Epithelial cell of prostate (primary cell): ENCODE results near the gene EXO1.
"Not testable (repeated sequence)": the region's sequence is repeated elsewhere in the genome, so short reads cannot be mapped to it uniquely, and the experiment has no call there.

Source experiments
- DNase-seq: peaks from one replicate; pipeline ENCODE4 v3.0.0-alpha.2; 2011; ENCODE audit warnings: low read depth, low spot score
- H3K27ac ChIP-seq: fragments of 450-650 bp; 2 replicates; pipeline ENCODE4 v1.5.1; 2017; ENCODE audit warnings: mild to moderate bottlenecking

Gene EXO1

DNA sequence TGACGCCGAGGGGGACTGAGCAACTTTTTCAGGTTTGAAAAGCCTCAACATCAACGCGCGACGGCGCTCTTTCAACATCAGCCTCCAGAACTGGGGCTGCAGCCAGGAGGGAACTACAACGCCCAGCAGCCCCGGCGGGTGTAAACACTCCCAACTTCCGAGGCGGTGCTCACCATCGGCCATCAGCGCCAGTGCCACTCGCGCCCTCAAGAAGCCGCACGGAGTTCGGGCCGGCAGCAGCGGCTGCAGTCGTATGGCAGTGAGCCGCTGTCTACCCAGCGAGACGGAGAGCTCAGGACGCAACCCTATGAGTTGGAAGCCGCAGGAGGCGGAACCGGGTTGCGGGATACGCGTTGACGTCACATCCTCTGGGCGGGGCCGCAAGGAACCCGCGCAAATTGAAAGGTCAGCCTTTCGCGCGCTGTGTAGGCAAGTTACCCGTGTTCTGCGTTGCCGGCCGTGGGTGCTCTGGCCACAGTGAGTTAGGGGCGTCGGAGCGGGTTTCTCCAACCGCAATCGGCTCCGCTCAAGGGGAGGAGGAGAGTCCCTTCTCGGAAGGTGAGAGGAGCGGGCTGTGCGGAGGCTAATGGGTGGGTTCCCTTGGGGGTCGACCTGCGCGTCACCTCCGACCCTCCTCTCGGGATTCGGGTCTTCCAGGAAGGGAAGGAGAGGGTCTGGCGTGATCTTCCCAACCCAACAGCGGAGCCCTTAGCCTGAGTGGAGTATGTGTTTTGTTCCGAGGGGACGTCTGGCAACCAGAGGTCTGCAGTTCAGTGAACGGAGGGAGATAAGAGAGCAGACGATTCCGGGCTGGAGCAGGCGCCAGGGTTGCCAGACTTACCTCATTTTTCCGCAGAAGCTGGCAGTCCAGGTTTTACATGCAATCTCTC is at the start of gene EXO1:
TSS of gene EXO1 (plus strand) at position 409 of the 890 bp plus-strand sequence. CDS start 2,222 bp downstream, outside the sequence.
- peak within 1 kb of the TSS; percentile 96 for H3K27ac ChIP-seq
- peak; percentile 41 for DNase-seq

DNA sequence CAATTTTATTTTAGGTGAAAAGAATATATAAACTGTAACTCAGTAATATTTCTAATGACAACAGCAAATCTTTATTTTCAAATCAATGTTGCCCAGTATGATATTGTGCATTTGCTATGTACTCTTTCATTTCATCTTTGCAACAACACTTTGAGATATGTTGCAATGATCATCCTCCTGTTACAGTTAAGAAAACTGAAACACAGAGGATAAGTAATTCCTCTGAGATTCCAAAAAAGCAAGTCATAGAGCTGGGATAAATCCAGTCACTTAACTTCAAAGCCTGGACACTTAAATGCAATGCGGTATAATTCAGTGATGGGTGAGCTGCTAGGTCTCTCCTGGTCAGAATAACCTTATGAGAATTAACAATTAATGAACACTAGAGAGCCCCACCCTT is 48.6 kb upstream of the EXO1 start:
- DNase-seq = no peak
- no peak overlapping the region for H3K27ac ChIP-seq

DNA sequence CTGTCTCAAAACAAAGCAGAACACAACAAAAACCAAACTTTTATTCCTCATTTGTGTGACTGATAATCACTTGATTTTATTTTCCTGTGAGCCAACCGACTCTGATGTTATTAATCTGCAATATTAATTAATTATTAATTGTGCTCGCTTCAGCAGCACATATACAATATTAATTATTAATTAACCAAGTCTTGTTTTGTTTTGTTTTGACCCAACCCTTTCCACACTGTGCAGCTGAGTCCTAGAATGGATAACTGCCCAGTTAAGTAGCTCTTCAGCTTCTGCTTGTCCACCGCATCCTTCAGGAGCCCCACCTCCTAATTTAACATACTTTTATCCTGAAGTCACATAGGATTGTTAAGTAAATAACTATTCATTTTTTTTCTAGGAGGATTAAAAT is 47.4 kb upstream of the EXO1 start:
- H3K27ac ChIP-seq = no peak overlapping the region
- DNase-seq = no peak

DNA sequence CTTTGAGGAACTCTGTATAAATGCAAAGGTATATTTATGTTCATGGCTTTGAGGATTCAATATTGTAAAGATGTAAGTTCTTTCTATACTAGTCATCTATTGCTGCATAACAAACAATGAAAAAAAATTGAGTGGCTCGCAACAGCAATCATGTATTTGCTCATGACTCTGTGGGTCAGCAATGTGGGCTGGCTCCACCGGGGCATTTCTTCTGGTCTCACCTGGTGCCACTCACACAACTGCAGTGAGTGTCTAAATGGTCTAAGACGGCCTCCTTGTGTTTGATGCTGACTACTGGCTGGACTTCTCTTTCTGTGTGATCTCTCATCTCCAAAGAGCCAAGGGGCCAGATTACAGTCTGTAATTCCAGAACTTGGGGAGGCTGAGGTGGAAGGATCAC is 45.1 kb upstream of the EXO1 start:
- DNase-seq = no peak
- H3K27ac ChIP-seq = peak overlapping the region; percentile 35

DNA sequence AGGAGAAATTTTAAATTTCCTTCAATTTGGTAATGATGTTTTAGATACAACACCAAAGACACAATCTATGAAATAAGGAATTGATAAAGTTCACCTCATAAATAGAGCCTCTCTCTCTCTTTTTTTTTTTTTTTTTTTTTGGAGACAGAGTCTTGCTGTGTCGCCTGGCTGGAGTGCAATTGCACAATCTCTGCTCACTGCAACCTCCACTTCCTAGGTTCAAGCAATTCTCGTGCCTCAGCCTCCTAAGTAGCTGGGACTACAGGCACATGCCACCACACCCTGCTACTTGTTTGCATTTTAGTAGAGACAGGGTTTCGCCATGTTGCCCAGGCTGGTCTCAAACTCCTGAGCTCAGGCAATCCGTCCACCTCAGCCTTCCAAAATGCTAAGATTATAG is 43.3 kb upstream of the EXO1 start:
- H3K27ac ChIP-seq, DNase-seq: not testable (repeated sequence)

DNA sequence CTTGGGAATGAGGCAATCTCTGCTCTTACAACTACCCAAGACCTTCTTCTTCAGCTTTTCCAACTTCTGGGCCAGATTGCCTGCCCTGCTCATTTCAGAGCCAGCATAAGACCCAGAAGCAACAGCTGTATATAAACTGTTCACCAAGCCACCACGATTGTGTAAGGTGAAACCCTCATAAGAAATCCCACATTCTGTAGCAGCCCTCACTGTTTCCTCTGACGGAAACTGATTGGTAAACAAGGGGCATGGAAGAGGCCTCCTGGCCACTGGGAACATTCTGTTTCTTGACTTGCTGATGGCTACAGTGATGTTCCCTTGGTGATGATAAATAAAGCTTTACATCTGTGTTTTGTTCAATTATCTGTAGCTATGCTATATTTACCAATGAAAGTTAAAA is 39.7 kb upstream of the EXO1 start:
- no peak for DNase-seq

DNA sequence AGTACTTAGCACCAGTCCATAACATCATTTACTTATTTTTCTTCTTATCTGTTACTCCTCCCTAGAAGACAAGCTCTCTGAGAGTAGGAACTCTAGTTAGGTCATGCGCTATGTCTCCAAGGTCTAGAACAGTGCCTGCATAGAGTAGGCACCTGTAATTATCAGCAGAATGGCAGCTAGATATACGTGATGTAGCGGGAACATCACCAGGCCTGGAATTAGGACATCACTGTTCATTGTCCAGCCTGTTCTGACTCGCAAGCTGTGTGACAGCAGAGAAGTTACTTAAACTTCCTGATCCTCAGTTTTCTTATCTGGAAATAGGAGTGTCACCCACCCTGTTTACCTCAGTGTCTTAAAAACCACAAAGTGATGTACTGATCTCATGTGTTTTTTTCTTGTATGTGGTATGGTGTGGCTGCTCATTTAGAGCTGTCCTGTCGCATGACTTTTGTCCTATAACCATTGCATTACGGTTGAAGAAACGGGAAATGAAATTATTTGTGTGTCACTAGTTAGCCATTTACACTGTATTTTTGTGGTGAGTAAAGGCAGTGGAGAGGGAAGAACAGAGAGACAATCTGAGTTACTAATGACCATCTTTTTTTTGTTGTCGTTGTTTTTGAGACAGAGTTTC is 37.1 kb upstream of the EXO1 start:
- DNase-seq = no peak
- H3K27ac ChIP-seq = no peak overlapping the region

More for the DNA sequence above, 39.7 kb upstream of the EXO1 start:
- H3K27ac ChIP-seq = no peak overlapping the region

DNA sequence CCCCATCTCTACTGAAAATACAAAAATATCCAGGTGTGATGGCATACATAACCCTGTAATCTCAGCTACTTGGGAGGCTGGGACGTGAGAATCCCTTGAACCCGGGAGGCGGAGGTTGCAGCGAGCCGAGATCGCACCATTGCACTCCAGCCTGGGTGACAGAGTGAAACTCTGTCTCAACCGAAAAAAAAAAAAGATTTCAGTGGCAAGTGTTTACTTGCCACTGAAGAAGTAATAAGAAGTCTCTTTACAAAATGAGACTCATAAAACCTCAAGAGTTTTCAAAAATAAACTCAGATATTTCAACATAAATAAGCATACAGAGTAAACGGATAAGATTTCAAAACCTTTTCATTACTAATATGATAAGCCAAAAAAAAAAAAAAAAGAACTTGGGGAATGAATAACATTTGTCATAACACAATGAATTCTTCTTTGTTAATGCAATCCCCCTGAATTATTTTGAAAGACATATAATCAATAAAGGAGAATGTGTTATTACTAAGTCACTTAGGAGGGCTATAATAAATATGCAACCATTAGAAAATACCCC is 34.2 kb upstream of the EXO1 start:
- DNase-seq = no peak
- H3K27ac ChIP-seq = no peak overlapping the region

DNA sequence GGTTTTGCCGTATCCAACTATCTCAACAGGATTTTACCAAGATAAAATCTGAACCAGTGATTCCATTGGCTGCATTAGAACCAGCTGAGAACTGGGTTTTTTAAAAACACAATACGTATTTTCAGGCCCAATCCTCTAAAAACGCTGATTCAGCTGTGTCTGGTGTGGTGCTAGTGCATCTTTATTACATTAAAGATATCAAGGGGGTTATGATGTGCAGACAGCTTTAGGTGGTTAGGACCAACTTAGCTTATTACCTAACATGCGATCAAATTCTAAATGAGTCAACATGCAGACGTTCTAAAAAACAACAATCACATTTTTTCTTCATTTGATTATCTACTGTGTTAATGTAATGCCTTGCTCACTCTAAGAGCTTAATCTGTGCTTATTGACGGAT is 32.0 kb upstream of the EXO1 start:
- H3K27ac ChIP-seq = no peak overlapping the region
- DNase-seq = no peak

DNA sequence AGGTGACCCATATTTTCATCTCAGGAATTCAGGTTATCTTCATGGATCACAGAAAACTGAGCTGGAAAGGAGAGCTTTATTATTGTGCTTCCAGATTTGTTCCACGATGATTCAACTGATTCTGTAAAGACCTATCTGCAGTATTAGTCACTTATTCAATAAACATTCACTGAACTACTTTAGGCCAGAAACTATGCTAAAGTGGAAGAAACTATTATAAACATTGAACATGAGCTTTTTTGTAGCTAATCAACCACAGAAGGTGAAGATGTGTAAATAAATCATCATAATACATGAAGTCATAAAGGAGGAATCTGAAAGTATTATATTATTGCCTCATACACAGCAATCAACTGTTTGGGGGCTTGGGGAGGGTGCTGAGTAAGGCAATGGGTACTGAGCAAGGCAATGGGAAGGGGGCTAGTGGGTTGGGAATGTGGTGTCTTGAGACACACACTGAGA is 30.6 kb upstream of the EXO1 start:
- DNase-seq = no peak

DNA sequence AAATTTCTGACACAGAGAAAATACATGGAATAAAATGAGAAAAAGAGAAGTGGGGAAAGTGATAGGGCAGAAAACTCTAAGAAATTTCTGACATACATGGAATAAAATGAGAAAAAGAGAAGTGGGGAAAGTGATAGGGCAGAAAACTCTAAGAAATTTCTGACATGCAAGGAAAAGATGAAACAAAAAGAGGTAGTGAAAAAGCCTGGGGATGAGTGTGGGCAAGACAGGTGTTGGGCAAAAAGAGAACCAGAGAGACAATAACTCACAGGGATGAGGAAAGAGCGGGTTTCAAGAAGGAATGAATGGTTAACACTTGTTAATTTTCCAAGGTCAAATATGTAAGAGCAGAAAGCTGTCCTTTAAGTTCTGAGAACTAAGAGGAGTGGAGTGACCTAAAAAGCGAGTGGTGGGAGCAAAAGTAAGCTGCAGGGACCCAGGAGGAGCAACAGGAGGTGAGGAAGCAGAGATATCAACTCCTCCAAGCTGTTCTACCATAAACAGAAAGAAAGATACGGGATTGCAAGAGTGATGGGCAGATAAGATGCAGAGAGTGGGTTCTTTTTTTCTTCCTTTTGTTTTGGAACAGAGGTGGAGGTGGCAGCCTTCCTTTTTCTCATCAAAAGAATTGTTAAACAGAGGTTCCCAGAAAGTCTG is 29.9 kb upstream of the EXO1 start:
- H3K27ac ChIP-seq = no peak overlapping the region
- no peak for DNase-seq

More for the DNA sequence above, 30.6 kb upstream of the EXO1 start:
- H3K27ac ChIP-seq = no peak overlapping the region

DNA sequence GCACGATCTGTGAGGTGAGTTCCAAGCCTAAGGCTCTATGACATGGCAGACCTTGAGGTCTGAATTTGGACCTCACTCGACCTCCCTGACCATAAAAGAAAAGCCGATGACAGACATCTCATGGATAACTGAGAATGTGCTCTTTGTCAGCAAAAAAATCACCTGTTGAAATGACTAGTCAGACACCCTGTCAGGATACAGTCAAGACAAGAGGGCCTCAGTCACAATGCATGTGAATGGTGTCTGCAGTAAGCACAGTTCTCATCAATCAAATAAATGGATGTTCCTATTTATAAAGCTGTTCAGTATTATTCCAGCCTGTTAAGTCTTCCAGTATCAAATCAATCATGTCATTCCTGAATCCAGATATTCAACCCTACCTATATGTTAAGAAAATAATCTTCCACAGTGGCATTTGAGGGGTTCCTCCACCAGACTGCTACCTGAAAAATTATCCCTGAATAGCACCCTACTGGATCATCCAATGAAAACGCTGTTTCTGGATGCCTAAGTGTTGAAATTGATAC is 28.6 kb upstream of the EXO1 start:
- DNase-seq = no peak
- H3K27ac ChIP-seq = no peak overlapping the region

DNA sequence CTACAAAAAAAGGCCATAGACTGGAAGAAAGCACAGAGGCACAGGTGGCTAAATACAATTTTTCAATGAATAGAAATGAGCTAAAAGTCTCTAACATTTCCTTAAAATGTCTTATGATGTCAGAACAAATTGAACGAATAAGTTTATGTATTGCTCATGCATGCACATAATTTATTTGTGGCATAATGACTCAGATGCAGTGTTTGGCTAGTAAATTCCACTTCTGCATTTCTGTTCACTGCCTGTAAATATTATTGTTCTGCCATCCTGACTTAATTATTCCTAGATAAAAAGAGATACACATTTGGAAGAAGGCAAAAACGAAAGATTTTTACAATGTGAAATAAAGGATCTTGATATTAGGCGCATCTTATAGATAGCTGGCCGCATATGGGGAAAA is 26.6 kb upstream of the EXO1 start:
- no peak for DNase-seq
- H3K27ac ChIP-seq = no peak overlapping the region

DNA sequence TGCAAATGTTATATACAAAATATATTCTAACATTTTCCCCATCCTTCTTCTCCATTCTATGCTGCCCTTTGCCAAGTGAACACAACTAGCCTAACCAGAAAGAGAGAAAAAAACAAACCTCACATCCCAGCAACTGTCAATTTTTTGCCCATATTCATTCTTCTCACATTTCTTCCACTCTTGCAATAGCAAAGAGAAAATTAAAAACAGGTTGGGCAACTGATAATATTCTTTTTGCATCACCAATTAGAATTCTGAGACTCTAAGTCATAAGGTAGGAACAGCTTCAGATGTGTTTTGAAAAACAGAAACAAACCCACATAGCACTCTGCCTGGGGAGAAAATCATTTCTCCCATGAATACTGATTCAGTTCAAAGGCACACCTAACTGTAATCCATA is 25.2 kb upstream of the EXO1 start:
- H3K27ac ChIP-seq = no peak overlapping the region
- no peak for DNase-seq

DNA sequence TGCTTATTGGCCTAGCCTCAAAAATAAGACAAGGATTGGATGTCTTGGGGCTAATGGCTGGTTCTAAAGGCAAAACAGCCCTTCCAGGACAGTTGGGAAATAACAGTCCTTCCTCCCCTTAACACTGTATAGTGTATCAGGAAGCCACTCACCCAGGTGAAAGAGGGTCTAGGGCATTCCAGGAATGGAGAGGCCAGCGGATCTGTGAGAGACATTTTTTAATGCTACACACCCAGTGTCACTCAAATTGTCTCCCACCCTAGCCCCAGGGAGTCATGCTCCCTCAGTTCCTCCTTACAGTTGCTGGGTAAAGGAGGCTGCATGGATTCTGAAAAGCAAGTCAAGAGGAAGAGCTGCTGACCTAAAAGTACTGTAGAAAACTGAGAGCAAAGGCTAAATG is 24.1 kb upstream of the EXO1 start:
- no peak for DNase-seq
- H3K27ac ChIP-seq = no peak overlapping the region

DNA sequence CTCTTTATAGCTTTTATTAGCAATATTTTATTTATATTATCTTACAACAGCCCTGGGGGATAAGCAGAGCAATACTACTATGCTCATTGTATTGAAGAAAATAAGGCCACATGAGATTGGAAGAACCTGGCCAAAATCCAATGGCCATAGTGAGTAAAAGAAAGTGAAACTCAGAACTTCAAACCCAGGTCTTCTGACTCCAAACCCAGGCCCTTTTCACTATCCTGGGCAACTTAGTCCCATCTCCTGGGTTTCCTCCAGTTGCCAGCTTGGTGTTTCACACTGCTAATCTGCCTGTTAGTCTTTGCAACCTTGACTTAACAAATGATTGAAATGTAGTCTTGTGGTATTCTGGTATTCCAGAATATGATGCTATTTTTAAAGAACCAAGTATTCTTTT is 22.4 kb upstream of the EXO1 start:
- no peak overlapping the region for H3K27ac ChIP-seq
- DNase-seq = no peak

DNA sequence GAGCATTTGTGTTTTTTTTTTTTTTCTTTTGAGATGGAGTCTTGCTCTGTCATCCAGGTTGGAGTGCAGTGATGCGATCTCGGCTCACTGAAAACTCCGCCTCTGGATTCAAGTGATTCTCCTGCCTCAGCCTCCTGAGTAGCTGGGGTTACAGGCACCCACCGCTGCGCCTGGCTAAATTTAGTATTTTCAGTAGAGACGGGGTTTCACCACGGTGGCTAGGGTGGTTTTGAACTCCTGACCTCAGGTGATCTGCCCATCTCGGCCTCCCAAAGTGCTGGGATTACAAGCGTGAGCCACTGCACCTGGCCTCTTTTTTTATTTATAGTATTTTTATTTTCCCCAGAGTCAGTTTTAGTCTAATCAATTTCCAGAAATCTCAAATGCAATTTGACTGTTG is 21.4 kb upstream of the EXO1 start:
- not testable (repeated sequence) for H3K27ac ChIP-seq, DNase-seq

DNA sequence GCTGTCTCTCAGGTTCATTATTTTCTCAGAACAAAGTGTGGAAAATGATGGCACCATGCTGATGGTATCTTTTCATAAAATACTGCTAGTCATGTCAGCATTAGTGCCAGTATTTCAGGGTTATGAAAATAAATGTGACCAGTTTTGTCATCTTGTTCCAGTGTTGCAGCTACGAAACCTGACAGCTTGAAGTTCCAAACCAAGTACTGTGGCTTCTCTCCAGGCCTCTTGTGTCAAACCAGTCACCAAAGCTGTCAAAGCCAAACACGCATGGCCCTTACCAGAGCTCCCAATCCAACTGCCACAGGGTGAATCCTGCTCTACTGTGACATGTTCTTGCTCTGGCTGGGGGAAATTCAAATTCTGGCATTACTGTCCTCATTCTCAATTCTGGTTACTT is 20.7 kb upstream of the EXO1 start:
- H3K27ac ChIP-seq = no peak overlapping the region
- no peak for DNase-seq

DNA sequence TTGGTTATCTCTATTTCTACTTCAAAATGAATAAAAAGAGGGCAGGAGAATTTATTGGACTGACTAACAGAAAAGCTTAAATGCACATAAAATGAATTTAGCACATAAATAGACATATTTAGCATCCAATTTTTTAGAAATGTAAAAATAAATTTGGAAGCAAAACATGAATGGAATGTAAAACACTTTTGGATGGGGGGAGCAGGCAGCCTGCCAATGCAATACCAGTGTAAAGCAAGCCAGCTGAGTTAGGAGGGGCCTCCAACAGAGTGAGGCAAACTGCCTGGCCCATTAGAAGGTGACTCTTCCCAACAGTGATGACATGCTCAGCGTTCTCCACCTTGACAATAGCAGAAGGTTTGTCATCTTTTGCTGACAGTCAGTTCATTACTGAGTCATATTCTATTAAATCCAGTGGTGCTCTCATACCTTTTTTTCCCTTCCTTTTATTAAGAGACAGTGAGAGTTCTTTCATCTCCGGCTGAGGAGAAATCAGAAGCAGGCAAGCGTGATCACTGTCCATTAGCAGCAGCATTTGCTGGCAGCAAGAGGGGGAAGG is 19.5 kb upstream of the EXO1 start:
- DNase-seq = peak; percentile 51
- no peak overlapping the region for H3K27ac ChIP-seq

DNA sequence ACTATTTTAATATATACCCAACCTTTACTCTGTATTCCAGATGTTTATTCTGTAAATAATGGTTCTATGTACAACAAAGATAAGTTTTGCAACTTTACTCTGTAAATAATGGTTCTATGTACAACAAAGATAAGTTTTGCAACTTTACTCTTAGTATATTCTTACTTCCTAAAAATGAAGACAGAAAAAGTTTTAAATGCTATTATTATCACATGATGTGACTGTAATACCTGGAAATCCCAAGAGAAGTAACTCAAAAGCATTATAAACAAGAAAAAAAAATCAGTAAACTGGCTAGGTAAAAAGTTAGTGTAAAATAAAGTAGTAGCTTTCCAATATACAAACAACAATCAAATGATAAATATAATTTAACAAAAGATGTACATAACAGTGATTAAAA is 18.5 kb upstream of the EXO1 start:
- DNase-seq = no peak

More for the DNA sequence above, 18.5 kb upstream of the EXO1 start:
- H3K27ac ChIP-seq = no peak overlapping the region
